ENCODE data around the gene SDHB. TPM values are rescaled to one million over a fixed set of nuclear protein-coding genes. Genes with fewer than 3 reads are reported as not detected.

SDHB gene
- total and polyA plus RNA-seq, 2 of the 8 experiments (the other 6 are each of a cell fraction or from before 2014, with no cell fraction given): 84.0 to 98.7 TPM

- TF ChIP-seq CTCF (IDR thresholded peaks at IDR 0.05; ENCODE audit: control extremely low read depth in 1 of 3, insufficient read depth in 1 of 3, low read depth in 1 of 3, low read length in 3 of 3): no peak
- no peak for TF ChIP-seq CHD2 (IDR thresholded peaks at IDR 0.05; ENCODE audit: low read length)
- no peak for TF ChIP-seq POU5F1 (IDR thresholded peaks at IDR 0.05; ENCODE audit: low read depth, low read length)
- TF ChIP-seq POLR2AphosphoS5 (IDR thresholded peaks at IDR 0.05; ENCODE audit: low read depth, low read length): no peak
- TF ChIP-seq RNF2 (IDR thresholded peaks at IDR 0.05; ENCODE audit: borderline replicate concordance, low read depth, low read length, missing control alignments, poor library complexity, severe bottlenecking): no peak
Measured at GRCh38 chr1:17002524-17002902, 51.3 kb downstream of the SDHB start (continued).
